CD4-positive, alpha-beta T cell treated with Interleukin-17A for 1 hour (primary cell): ENCODE measurements around the gene KCNJ6.

Experiments used
- DNase-seq: peaks from one replicate; pipeline ENCODE4 v3.0.0-alpha.2; 2020

KCNJ6 gene

DNA sequence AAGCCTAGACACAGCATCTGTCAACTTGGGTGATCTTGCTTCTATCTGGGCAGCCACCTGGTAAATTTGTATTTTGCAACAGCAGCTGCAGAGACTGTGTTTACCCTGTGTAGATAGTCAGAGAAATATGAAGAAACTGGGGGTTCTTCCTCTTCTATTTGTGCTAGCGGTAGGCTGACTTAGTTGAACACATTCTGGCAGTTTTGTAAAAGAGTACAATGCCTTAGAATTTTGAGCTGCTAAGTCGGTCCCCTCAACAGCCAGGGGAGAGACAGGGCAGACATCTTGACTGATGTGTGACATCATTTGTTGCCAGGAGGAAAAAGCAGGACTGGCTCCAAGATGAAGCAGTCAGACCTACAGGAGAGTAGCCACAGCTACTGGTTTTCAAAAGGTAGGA is 53.7 kb downstream of the KCNJ6 start:
- peak; percentile 7 for DNase-seq

DNA sequence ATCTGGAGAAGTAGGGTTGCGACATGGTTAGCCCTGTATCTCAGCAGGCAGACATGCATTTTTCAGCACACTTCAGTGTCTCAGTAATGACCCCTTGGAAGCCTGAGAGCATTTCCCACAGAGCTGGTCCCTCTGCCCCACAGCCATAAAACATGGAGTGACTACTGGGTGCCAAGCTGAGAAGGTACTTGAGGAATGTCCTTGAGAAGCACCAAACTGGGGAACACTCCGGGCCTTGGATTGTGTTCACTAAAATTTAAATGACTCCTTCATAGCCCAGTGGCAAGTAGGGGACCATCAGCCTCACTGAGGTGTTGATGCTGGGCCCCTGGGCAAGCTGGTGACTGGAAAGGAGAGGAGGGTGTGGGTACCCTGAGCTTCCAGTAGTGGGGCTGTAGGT is 54.7 kb downstream of the KCNJ6 start:
- no peak for DNase-seq

- no peak for DNase-seq
These were observed 55.8 kb downstream of the KCNJ6 start for GRCh38 chr21:37860416-37860815.

DNA sequence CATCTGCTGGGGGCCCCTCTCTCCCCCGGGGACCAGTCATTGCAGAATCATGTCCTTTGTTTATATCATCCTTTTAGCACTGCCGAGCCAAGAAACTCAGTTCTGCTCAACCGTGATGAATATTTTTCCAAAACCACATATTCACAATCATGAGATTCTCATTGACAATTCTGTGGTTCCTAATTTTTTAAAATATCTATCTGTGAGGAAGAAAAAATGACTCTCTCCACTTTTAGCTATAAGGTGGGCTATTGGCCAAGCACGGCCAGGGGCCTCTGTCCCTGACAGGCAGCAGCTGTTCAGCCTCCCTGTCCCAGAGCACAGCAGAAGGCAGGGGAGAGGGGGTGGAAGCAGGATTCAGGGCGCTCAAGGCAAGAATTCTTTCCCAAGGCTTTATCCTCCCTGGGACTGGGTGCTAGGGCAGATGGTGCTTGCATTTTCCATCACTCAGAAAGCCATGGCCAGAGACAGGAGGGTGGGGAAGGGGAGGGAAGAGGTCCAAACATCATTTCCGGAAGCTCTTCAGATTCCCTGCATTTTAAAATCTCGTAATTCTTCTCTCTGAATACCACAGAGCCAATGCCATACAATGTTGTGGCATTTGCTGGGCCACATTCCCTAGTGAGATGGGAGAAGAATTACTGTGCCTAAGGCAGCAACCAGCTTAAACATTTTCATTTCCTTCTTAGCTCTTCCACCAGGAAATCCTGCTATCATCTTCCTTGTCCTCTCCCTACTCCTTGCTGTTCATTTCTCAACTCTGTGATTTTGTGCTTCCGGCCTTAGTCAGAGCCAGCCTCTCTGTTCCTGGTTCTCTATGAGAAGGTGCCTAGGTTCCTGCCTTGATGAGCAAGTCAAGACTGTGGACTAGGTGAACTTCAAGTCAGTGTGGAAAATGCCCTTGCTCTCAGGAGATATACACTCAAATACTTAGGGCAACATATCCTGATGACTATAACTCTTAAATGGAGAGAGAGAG is 60.3 kb downstream of the KCNJ6 start:
- no peak for DNase-seq

- no peak for DNase-seq
These were observed 61.0 kb downstream of the KCNJ6 start for GRCh38 chr21:37855271-37855646.

GRCh38 chr21:37849506-37850102 is 66.7 kb downstream of the KCNJ6 start:
- DNase-seq: no peak

- DNase-seq: no peak
These were observed 67.4 kb downstream of the KCNJ6 start for GRCh38 chr21:37848721-37849490.

- DNase-seq: no peak
These were observed 70.7 kb downstream of the KCNJ6 start for GRCh38 chr21:37845535-37845934.

- DNase-seq: no peak
These were observed 73.1 kb downstream of the KCNJ6 start for GRCh38 chr21:37843191-37843590.

GRCh38 chr21:37842163-37842919 is 73.9 kb downstream of the KCNJ6 start:
- DNase-seq: no peak

DNA sequence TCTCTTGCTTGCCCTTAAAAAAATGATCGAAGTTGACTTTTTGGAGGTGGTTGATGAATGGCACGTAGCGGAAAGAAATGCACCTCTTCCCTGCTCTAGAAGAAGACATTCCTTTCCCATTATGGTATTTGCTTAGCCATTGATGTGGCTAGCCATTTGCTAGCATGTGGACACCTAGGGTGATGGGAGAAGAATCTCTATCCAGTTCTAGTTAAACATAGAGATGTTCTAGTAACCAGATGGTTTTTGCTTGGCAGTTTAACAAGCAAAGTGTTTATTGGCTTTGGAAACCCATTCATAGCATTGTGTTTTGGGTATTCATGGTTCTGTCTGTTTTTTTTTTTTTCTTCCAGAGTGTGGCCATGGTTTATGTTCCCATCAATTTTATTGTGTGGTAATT is 78.9 kb downstream of the KCNJ6 start:
- no peak for DNase-seq

DNA sequence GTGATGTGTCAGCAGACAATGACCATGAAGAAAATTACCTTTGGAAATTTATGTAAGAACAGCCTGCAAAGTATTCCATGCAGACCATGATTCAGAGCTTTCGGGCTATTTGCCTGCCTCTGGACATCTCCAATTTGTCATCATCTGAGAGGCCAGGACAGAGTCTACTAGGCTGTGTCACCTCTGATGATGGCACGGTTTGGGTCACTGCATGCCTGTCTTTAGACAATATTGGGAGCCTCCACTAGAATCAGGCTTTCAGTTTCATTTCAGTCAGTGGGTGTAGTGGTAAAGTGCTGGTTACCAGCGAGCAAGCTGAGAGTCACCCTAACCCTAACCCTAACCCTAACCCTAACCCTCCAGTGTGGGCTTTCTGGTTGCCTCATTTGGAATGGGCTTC is 80.8 kb downstream of the KCNJ6 start:
- no peak for DNase-seq

DNA sequence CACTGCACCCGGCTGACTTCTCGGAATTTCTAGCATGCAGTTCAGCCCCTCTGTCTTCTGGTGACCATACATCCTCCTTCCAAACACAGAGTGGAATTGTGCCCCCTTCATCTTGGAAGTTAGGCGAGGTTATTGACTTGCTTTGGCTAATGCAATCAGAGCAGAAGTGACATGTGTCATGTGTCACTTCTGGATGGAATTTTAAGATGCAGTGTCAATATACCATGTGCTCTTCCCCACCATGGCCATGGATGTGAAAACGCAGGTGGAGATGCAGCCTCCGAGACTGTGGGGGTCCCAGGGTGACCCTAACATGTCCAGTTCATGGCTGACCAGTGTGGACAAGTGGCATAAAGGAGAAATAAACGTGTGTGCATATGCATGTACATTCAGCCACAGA is 83.0 kb downstream of the KCNJ6 start:
- DNase-seq: no peak

- no peak for DNase-seq
These were observed 86.8 kb downstream of the KCNJ6 start for GRCh38 chr21:37829447-37829846.

DNA sequence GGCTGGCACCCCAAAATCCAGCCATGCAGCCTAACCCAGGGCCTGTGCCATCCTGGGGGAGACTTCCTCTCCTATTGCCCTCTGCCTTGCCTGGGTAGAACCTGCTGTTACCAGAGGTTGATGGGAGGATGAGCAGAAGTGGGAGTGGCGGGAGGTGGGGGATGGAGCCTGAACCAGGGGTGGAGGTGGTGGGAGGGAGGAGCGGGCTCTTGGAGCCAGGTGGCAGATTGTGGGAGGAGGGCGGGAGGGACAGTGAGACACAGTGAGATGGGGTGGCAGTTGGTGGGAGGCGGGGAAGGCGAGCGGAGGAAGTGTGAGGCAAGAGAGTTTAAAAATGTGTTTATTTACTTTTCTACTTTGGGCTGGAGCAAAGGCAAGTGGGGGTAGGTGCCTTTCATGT is 87.3 kb downstream of the KCNJ6 start:
- DNase-seq: no peak

GRCh38 chr21:37828556-37828955 is 87.7 kb downstream of the KCNJ6 start:
- no peak for DNase-seq

DNA sequence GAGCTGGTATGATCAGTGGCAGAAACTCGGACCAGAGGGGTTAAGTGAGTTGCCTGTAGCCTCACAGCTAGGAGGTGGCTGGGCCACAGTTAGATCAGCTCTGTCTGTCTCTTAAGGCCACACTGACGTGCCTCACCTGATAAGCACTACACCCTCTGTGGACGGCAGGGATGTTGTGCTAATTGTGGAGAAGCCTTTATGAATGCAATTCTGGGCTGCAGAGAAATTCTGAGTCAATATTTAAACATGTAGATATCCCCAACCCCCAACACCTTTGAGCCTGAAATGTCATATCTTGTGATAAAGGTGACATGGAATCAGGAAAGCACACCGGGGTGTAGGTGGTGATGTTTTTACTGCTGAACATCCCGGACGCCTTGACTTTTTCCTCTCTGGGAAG is 88.3 kb downstream of the KCNJ6 start:
- DNase-seq: no peak

GRCh38 chr21:37821786-37822450 is 94.3 kb downstream of the KCNJ6 start:
- DNase-seq: no peak

DNA sequence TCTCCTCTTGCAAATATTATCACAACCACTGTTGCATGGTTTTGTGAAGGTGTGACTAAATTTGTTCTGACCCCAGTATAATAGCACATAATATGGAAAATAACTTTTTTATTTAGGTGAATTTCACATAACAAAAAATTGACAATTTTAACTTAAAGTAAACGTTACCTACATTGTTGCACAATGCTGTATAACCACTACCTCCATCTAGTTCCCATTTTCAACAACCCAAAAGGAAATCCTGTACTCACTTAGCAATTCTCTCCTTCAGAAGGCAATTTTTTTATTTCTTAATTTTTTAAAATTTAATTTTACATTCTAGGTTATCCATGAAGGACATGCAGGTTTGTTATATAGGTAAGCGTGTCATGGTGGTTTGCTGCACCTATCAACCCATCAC is 95.2 kb downstream of the KCNJ6 start:
- DNase-seq: no peak

GRCh38 chr21:37819372-37819771 is 96.9 kb downstream of the KCNJ6 start:
- DNase-seq: no peak

GRCh38 chr21:37817242-37817641 is 99.0 kb downstream of the KCNJ6 start:
- DNase-seq: no peak

- peak; percentile 3 for DNase-seq
These were observed 100.4 kb downstream of the KCNJ6 start for GRCh38 chr21:37815893-37816292.
